GM19238 (cell line): Measurements from ENCODE around the gene TMEM170A.
A peak's percentile ranks its signal among the peaks of the same experiment; 100 is the strongest.
"Not testable (repeated sequence)": the region's sequence is repeated elsewhere in the genome, so short reads cannot be mapped to it uniquely, and the experiment has no call there.

Experiments used
- DNase-seq: peaks from one replicate; pipeline ENCODE4 v3.0.0; 2011; ENCODE audit warnings: low spot score; ENCODE audit not compliant: insufficient read length

TMEM170A gene

GRCh38 chr16:75464122-75464918, at the start of gene TMEM170A:
Gene TMEM170A, minus strand, starts transcription at chr16:75464689. Its CDS starts 89 bp downstream, at chr16:75464600.
- peak; percentile 95 for DNase-seq

- DNase-seq = no peak
Observed at GRCh38 chr16:75506574-75506973, 42.1 kb upstream of the TMEM170A start.

GRCh38 chr16:75506107-75506506, 41.6 kb upstream of the TMEM170A start:
- DNase-seq = no peak

- DNase-seq = no peak
Observed at GRCh38 chr16:75503801-75504200, 39.3 kb upstream of the TMEM170A start.

GRCh38 chr16:75502916-75503605, 38.6 kb upstream of the TMEM170A start:
- no peak for DNase-seq

GRCh38 chr16:75501820-75502219, 37.3 kb upstream of the TMEM170A start:
- DNase-seq = not testable (repeated sequence)

GRCh38 chr16:75501359-75501758, 36.9 kb upstream of the TMEM170A start:
- DNase-seq = no peak

GRCh38 chr16:75498605-75499322, 34.3 kb upstream of the TMEM170A start:
- not testable (repeated sequence) for DNase-seq

- no peak for DNase-seq
Observed at GRCh38 chr16:75497558-75497957, 33.1 kb upstream of the TMEM170A start.

- peak; percentile 58 for DNase-seq
Observed at GRCh38 chr16:75495076-75495674, 30.7 kb upstream of the TMEM170A start, which contains the start of gene CHST6. Gene CHST6, minus strand, starts transcription at chr16:75495441. Its CDS starts 15,613 bp downstream, at chr16:75479828.

- DNase-seq = no peak
Observed at GRCh38 chr16:75494661-75495075, 30.2 kb upstream of the TMEM170A start.

- DNase-seq = no peak
Observed at GRCh38 chr16:75494184-75494583, 29.7 kb upstream of the TMEM170A start.

- DNase-seq = no peak
Observed at GRCh38 chr16:75491876-75492275, 27.4 kb upstream of the TMEM170A start.

GRCh38 chr16:75488322-75488721, 23.8 kb upstream of the TMEM170A start:
- DNase-seq = no peak

GRCh38 chr16:75486676-75487313, 22.3 kb upstream of the TMEM170A start:
- DNase-seq = no peak

- DNase-seq = no peak
Observed at GRCh38 chr16:75486014-75486675, 21.7 kb upstream of the TMEM170A start.

- no peak for DNase-seq
Observed at GRCh38 chr16:75485230-75486013, 20.9 kb upstream of the TMEM170A start.

GRCh38 chr16:75483222-75483621, 18.7 kb upstream of the TMEM170A start:
- DNase-seq = no peak

GRCh38 chr16:75482434-75483205, 18.1 kb upstream of the TMEM170A start:
- no peak for DNase-seq
